Measurements from ENCODE around the gene ARHGAP26.

The ARHGAP26 gene

DNA sequence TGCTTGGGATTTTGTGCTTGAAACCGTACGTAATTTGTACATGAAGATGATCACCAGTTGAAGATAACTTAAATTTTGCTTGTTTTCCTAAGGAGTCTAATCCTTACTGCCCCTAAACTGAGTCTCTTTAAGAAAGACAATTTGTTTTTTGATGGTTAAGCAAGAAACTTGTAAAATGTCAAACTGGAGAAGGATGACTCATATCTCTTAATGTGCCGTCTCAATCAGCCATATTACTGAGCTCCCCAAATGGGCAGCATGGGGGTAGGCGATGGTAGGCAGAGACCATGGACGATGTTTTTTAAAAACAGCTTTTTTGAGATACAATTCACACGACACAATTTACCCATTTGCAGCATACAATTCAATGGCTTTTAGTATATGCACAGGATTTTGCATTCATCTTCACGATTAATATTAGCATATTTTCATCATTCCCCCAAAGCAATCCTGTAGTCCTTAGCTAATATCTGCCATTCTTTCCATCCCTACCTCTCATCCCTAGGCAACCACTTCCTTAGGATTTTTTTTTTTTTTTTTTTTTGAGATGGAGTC, 14.3 kb downstream of the ARHGAP26 start:
- H3K27ac ChIP-seq (ENCODE audit: low read depth, low read length): no peak overlapping the region
- H3K9me3 ChIP-seq (ENCODE audit: control insufficient read depth in 1 of 2, low read length in 2 of 2): no peaks in the 10 kb centered on the region
- no peak overlapping the region for H3K9ac ChIP-seq (ENCODE audit: low read depth in 1 of 2, low read length in 2 of 2)
- no peak overlapping the region for H3K4me3 ChIP-seq (ENCODE audit: low read depth in 1 of 2, low read length in 2 of 2)
- no peaks in the 10 kb centered on the region for H3K27me3 ChIP-seq (ENCODE audit: control insufficient read depth in 1 of 2, insufficient read depth in 2 of 2, low read length in 2 of 2)
- H3K4me1 ChIP-seq (ENCODE audit: control insufficient read depth in 1 of 2, insufficient read depth in 2 of 2, low read length in 2 of 2): peaks cover 22 to 29% of the 10 kb centered on the region in 2 donors
- no peaks in the 10 kb centered on the region for H3K36me3 ChIP-seq (ENCODE audit: control insufficient read depth in 1 of 2, insufficient read depth in 2 of 2, low read length in 2 of 2)

- Histone ChIP-seq H3K4me1 (ENCODE audit: control insufficient read depth in 1 of 2, insufficient read depth in 2 of 2, low read length in 2 of 2) (peaks cover 19 to 28% of the 10 kb centered on the region in 2 donors), H3K4me3 (ENCODE audit: low read depth in 1 of 2, low read length in 2 of 2) (no peak overlapping the region), H3K36me3 (ENCODE audit: control insufficient read depth in 1 of 2, insufficient read depth in 2 of 2, low read length in 2 of 2) (no peaks in the 10 kb centered on the region), H3K9me3 (ENCODE audit: control insufficient read depth in 1 of 2, low read length in 2 of 2) (no peaks in the 10 kb centered on the region), H3K27me3 (ENCODE audit: control insufficient read depth in 1 of 2, insufficient read depth in 2 of 2, low read length in 2 of 2) (no peaks in the 10 kb centered on the region), H3K9ac (ENCODE audit: low read depth in 1 of 2, low read length in 2 of 2) (no peak overlapping the region), H3K27ac (ENCODE audit: low read depth, low read length) (no peak overlapping the region)
Measured at GRCh38 chr5:142785206-142785605, 15.0 kb downstream of the ARHGAP26 start.

- H3K27ac ChIP-seq (ENCODE audit: low read depth, low read length): no peak overlapping the region
Measured at GRCh38 chr5:142789206-142789605, 19.0 kb downstream of the ARHGAP26 start.

GRCh38 chr5:142792012-142792864, 22.1 kb downstream of the ARHGAP26 start:
- no peaks in the 10 kb centered on the region for H3K36me3 ChIP-seq (ENCODE audit: control insufficient read depth in 1 of 2, insufficient read depth in 2 of 2, low read length in 2 of 2)
- H3K9ac ChIP-seq (ENCODE audit: low read depth in 1 of 2, low read length in 2 of 2): no peak overlapping the region
- H3K4me3 ChIP-seq (ENCODE audit: low read depth in 1 of 2, low read length in 2 of 2): no peak overlapping the region
- no peaks in the 10 kb centered on the region for H3K9me3 ChIP-seq (ENCODE audit: control insufficient read depth in 1 of 2, low read length in 2 of 2)
- no peak overlapping the region for H3K27ac ChIP-seq (ENCODE audit: low read depth, low read length)
- H3K27me3 ChIP-seq (ENCODE audit: control insufficient read depth in 1 of 2, insufficient read depth in 2 of 2, low read length in 2 of 2): no peaks in the 10 kb centered on the region
- peaks cover 25 to 45% of the 10 kb centered on the region in 2 donors for H3K4me1 ChIP-seq (ENCODE audit: control insufficient read depth in 1 of 2, insufficient read depth in 2 of 2, low read length in 2 of 2)

More at GRCh38 chr5:142789206-142789605, 19.0 kb downstream of the ARHGAP26 start:
- Histone ChIP-seq H3K9me3 (ENCODE audit: control insufficient read depth in 1 of 2, low read length in 2 of 2) (no peaks in the 10 kb centered on the region), H3K36me3 (ENCODE audit: control insufficient read depth in 1 of 2, insufficient read depth in 2 of 2, low read length in 2 of 2) (no peaks in the 10 kb centered on the region), H3K4me3 (ENCODE audit: low read depth in 1 of 2, low read length in 2 of 2) (no peak overlapping the region), H3K27me3 (ENCODE audit: control insufficient read depth in 1 of 2, insufficient read depth in 2 of 2, low read length in 2 of 2) (no peaks in the 10 kb centered on the region), H3K4me1 (ENCODE audit: control insufficient read depth in 1 of 2, insufficient read depth in 2 of 2, low read length in 2 of 2) (peaks cover 13 to 16% of the 10 kb centered on the region in 2 donors), H3K9ac (ENCODE audit: low read depth in 1 of 2, low read length in 2 of 2) (no peak overlapping the region)

DNA sequence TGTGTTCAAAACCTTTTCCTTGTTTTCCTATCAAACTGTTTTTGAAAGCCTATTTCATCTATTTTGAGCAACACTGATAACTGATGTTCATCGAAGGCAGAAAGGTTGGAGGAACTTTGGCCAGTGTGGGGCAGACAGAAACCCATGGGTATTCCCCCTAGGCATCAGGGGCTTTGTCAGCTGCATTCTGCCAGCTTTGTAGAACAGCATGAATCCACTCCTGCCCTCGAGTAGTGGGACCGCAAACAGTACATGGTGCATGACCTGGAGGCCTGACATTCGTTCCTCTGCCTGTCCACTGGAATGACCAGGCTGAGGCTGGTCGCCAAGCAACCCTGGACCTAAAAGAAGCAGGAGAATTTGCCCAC, 22.7 kb downstream of the ARHGAP26 start:
- Histone ChIP-seq H3K9me3 (ENCODE audit: control insufficient read depth in 1 of 2, low read length in 2 of 2) (no peaks in the 10 kb centered on the region), H3K36me3 (ENCODE audit: control insufficient read depth in 1 of 2, insufficient read depth in 2 of 2, low read length in 2 of 2) (no peaks in the 10 kb centered on the region), H3K27ac (ENCODE audit: low read depth, low read length) (no peak overlapping the region), H3K27me3 (ENCODE audit: control insufficient read depth in 1 of 2, insufficient read depth in 2 of 2, low read length in 2 of 2) (no peaks in the 10 kb centered on the region), H3K9ac (ENCODE audit: low read depth in 1 of 2, low read length in 2 of 2) (no peak overlapping the region), H3K4me1 (ENCODE audit: control insufficient read depth in 1 of 2, insufficient read depth in 2 of 2, low read length in 2 of 2) (peaks cover 32 to 51% of the 10 kb centered on the region in 2 donors), H3K4me3 (ENCODE audit: low read depth in 1 of 2, low read length in 2 of 2) (no peak overlapping the region)

GRCh38 chr5:142794537-142794936, 24.4 kb downstream of the ARHGAP26 start:
- H3K9ac ChIP-seq (ENCODE audit: low read depth in 1 of 2, low read length in 2 of 2): no peak overlapping the region
- no peaks in the 10 kb centered on the region for H3K27me3 ChIP-seq (ENCODE audit: control insufficient read depth in 1 of 2, insufficient read depth in 2 of 2, low read length in 2 of 2)

GRCh38 chr5:142795251-142795650, 25.1 kb downstream of the ARHGAP26 start:
- no peaks in the 10 kb centered on the region for H3K27me3 ChIP-seq (ENCODE audit: control insufficient read depth in 1 of 2, insufficient read depth in 2 of 2, low read length in 2 of 2)
- no peaks in the 10 kb centered on the region for H3K9me3 ChIP-seq (ENCODE audit: control insufficient read depth in 1 of 2, low read length in 2 of 2)
- no peak overlapping the region for H3K27ac ChIP-seq (ENCODE audit: low read depth, low read length)
- H3K4me3 ChIP-seq (ENCODE audit: low read depth in 1 of 2, low read length in 2 of 2): no peak overlapping the region
- no peaks in the 10 kb centered on the region for H3K36me3 ChIP-seq (ENCODE audit: control insufficient read depth in 1 of 2, insufficient read depth in 2 of 2, low read length in 2 of 2)
- peaks cover 35 to 58% of the 10 kb centered on the region in 2 donors for H3K4me1 ChIP-seq (ENCODE audit: control insufficient read depth in 1 of 2, insufficient read depth in 2 of 2, low read length in 2 of 2)
- no peak overlapping the region for H3K9ac ChIP-seq (ENCODE audit: low read depth in 1 of 2, low read length in 2 of 2)

More at GRCh38 chr5:142794537-142794936, 24.4 kb downstream of the ARHGAP26 start:
- no peaks in the 10 kb centered on the region for H3K36me3 ChIP-seq (ENCODE audit: control insufficient read depth in 1 of 2, insufficient read depth in 2 of 2, low read length in 2 of 2)
- no peak overlapping the region for H3K27ac ChIP-seq (ENCODE audit: low read depth, low read length)
- peaks cover 32 to 54% of the 10 kb centered on the region in 2 donors for H3K4me1 ChIP-seq (ENCODE audit: control insufficient read depth in 1 of 2, insufficient read depth in 2 of 2, low read length in 2 of 2)
- H3K9me3 ChIP-seq (ENCODE audit: control insufficient read depth in 1 of 2, low read length in 2 of 2): no peaks in the 10 kb centered on the region
- H3K4me3 ChIP-seq (ENCODE audit: low read depth in 1 of 2, low read length in 2 of 2): no peak overlapping the region

DNA sequence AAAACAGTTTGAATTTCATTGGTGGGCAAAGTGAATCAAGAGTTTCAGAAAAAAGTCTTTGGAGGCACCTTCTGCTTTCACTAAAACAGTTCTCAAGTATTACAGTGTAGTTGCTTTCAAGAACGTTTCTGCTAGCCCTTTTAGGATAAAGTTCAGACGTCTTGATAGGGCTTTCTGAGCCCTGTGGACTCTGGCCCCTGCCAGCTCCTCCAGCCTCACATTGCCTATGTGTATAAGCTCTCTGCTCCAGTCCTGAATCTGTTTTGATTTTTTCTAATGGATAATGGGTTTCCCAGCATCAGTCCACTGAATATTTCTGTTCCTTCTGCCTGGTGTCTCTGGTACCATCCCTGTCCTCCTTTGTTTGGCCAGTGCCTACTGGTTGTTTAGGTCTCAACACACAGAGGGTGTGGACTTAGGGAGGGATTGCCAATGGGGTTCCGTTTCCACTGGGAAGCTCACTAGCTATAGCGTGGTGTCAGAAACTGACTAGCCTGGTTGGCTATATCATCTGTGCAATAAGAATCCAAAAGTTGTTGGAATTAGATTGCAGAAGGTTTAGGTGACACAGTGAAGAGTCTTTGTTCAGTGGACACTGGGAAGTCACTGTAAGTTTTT, 26.4 kb downstream of the ARHGAP26 start:
- peak overlapping the region; percentile 14 to 41 for H3K9ac ChIP-seq (ENCODE audit: low read depth in 1 of 2, low read length in 2 of 2)
- H3K36me3 ChIP-seq (ENCODE audit: control insufficient read depth in 1 of 2, insufficient read depth in 2 of 2, low read length in 2 of 2): no peaks in the 10 kb centered on the region
- peak overlapping the region; percentile 60 to 62 for H3K4me3 ChIP-seq (ENCODE audit: low read depth in 1 of 2, low read length in 2 of 2)
- peak overlapping the region; percentile 60 for H3K27ac ChIP-seq (ENCODE audit: low read depth, low read length)
- no peaks in the 10 kb centered on the region for H3K9me3 ChIP-seq (ENCODE audit: control insufficient read depth in 1 of 2, low read length in 2 of 2)
- peaks cover 41 to 66% of the 10 kb centered on the region in 2 donors for H3K4me1 ChIP-seq (ENCODE audit: control insufficient read depth in 1 of 2, insufficient read depth in 2 of 2, low read length in 2 of 2)
- no peaks in the 10 kb centered on the region for H3K27me3 ChIP-seq (ENCODE audit: control insufficient read depth in 1 of 2, insufficient read depth in 2 of 2, low read length in 2 of 2)

GRCh38 chr5:142797420-142797819, 27.2 kb downstream of the ARHGAP26 start:
- H3K36me3 ChIP-seq (ENCODE audit: control insufficient read depth in 1 of 2, insufficient read depth in 2 of 2, low read length in 2 of 2): no peaks in the 10 kb centered on the region
- no peak overlapping the region for H3K27ac ChIP-seq (ENCODE audit: low read depth, low read length)
- no peaks in the 10 kb centered on the region for H3K27me3 ChIP-seq (ENCODE audit: control insufficient read depth in 1 of 2, insufficient read depth in 2 of 2, low read length in 2 of 2)
- H3K9me3 ChIP-seq (ENCODE audit: control insufficient read depth in 1 of 2, low read length in 2 of 2): no peaks in the 10 kb centered on the region
- H3K4me3 ChIP-seq (ENCODE audit: low read depth in 1 of 2, low read length in 2 of 2): no peak overlapping the region
- H3K4me1 ChIP-seq (ENCODE audit: control insufficient read depth in 1 of 2, insufficient read depth in 2 of 2, low read length in 2 of 2): peaks cover 41 to 66% of the 10 kb centered on the region in 2 donors
- no peak overlapping the region for H3K9ac ChIP-seq (ENCODE audit: low read depth in 1 of 2, low read length in 2 of 2)

DNA sequence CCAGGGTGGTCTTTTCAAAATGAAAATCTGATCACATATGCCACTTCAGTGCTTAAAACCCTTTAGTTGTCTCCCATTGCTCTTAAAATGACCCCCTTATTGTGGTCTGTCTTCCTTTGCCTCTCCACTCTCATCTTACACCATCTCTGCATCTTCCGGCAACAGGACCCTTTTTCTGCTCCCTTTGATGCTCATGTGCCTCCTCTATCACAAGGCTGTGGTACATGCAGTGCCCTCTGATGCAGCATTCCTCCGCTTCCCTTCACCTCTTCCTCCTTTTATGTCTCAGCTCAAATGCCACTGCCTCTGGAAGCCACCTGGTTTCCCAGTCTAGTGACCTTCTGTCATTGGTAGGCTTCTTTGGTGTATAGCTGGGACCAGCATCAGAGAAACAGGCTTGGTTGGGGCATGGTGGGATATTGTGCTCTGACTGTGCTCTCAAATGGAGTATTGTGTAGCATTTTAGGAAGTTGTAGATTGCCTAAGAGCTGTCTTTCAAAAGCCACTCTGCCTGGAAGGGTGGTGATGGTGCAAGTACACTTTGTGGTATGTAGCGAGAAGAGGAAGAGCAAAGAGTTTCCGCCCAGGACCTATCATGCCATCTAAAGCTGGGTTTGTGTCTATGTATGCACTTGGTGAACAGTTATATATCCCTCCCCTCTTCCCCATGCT, 28.1 kb downstream of the ARHGAP26 start:
- H3K4me1 ChIP-seq (ENCODE audit: control insufficient read depth in 1 of 2, insufficient read depth in 2 of 2, low read length in 2 of 2): peaks cover 41 to 66% of the 10 kb centered on the region in 2 donors
- H3K9me3 ChIP-seq (ENCODE audit: control insufficient read depth in 1 of 2, low read length in 2 of 2): no peaks in the 10 kb centered on the region
- H3K9ac ChIP-seq (ENCODE audit: low read depth in 1 of 2, low read length in 2 of 2): no peak overlapping the region
- H3K27me3 ChIP-seq (ENCODE audit: control insufficient read depth in 1 of 2, insufficient read depth in 2 of 2, low read length in 2 of 2): no peaks in the 10 kb centered on the region
- H3K27ac ChIP-seq (ENCODE audit: low read depth, low read length): no peak overlapping the region
- H3K36me3 ChIP-seq (ENCODE audit: control insufficient read depth in 1 of 2, insufficient read depth in 2 of 2, low read length in 2 of 2): no peaks in the 10 kb centered on the region
- no peak overlapping the region for H3K4me3 ChIP-seq (ENCODE audit: low read depth in 1 of 2, low read length in 2 of 2)

Measured in duodenal mucosa (tissue), 2 donors.